ENCODE data around the gene NCKAP1. TPM values are rescaled to one million over a fixed set of nuclear protein-coding genes. Genes with fewer than 3 reads are reported as not detected.

Gene NCKAP1
- total and polyA plus RNA-seq, 4 donors: 16.1 to 64.2 (median 24.4) TPM

DNA sequence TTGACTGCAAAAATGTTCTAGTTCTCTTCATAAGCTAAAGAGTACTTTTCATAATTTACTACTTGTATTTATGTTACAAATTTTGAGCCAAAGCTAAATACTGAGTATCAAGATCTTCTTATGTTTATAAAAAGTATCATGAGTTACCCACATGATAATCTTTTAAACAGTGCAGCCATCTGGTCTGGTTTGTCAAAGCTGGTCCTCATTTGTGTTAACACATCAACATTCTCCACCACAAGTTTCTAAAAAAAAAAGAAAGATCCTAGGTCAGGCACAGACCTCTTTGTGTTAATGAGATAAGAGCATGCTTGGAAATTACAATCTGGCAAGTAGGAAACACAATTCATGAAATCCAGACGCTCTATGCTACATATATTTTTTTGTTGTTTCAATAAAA is 96.3 kb downstream of the NCKAP1 start:
- no peaks in the 10 kb centered on the region for H3K27me3 ChIP-seq (ENCODE audit: control insufficient read depth in 4 of 4, insufficient read depth in 4 of 4, low read length in 3 of 4)
- H3K4me1 ChIP-seq (ENCODE audit: control insufficient read depth in 4 of 4, insufficient read depth in 4 of 4, low read length in 3 of 4): peaks cover 0 to 2% (median 0%) of the 10 kb centered on the region in 4 donors
- no peak for TF ChIP-seq HNF4A (conservative IDR thresholded peaks at IDR 0.05)
- DNase-seq (ENCODE audit: low spot score): no peak
- H3K36me3 ChIP-seq (ENCODE audit: control insufficient read depth in 4 of 4, insufficient read depth in 3 of 4, low read depth in 1 of 4, low read length in 3 of 4): peaks cover 0 to 7% (median 3%) of the 10 kb centered on the region in 4 donors
- WGBS: 80% methylated on average over 1 of the region's 1 CpG
- H3K4me3 ChIP-seq (ENCODE audit: low read depth in 1 of 3, low read length in 3 of 3): no peak overlapping the region
- H3K9ac ChIP-seq (ENCODE audit: low read depth in 1 of 2, low read length in 2 of 2): no peak overlapping the region
- no peak overlapping the region for H3K27ac ChIP-seq (ENCODE audit: low read depth in 1 of 2, low read length in 2 of 2)
- no peaks in the 10 kb centered on the region for H3K9me3 ChIP-seq (ENCODE audit: control insufficient read depth in 4 of 4, low read length in 3 of 4)

DNA sequence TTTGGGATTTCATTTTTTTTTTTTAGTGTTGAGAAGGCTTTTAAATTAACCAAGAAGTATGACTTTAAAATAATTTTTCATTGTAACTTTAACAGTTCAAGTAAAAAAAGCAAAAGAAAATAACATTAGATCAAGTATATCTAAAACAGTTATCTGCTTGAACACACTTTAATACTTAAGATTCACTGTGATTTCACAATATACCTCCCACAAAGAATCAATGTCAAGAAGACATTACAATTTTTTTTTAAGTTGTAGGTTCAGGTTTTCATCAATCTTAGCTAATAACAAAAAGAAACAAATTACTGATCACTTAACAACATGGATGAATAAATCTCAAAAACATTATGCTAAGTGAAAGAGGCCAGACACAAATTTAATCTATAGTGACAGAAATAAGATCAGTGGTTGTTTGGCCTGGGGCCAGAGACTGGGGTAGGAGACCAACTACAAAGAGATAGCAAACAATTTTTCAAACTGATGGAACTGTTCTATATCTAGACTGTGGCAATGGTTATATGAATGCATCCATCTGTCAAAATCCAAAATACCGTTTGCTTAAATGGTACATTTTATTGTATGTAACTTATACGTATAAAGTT is 97.0 kb downstream of the NCKAP1 start:
- Histone ChIP-seq H3K4me3 (ENCODE audit: low read depth in 1 of 3, low read length in 3 of 3) (no peak overlapping the region), H3K27me3 (ENCODE audit: control insufficient read depth in 4 of 4, insufficient read depth in 4 of 4, low read length in 3 of 4) (no peaks in the 10 kb centered on the region), H3K36me3 (ENCODE audit: control insufficient read depth in 4 of 4, insufficient read depth in 3 of 4, low read depth in 1 of 4, low read length in 3 of 4) (peaks cover 0 to 8% (median 4%) of the 10 kb centered on the region in 4 donors), H3K27ac (ENCODE audit: low read depth in 1 of 2, low read length in 2 of 2) (no peak overlapping the region), H3K4me1 (ENCODE audit: control insufficient read depth in 4 of 4, insufficient read depth in 4 of 4, low read length in 3 of 4) (peaks cover 0 to 2% (median 0%) of the 10 kb centered on the region in 4 donors), H3K9me3 (ENCODE audit: control insufficient read depth in 4 of 4, low read length in 3 of 4) (no peaks in the 10 kb centered on the region), H3K9ac (ENCODE audit: low read depth in 1 of 2, low read length in 2 of 2) (no peak overlapping the region)
- no peak for DNase-seq (ENCODE audit: low spot score)
- WGBS: 89% methylated on average over 2 of the region's 2 CpGs
- TF ChIP-seq EGR1 (IDR thresholded peaks at IDR 0.05; ENCODE audit: low read depth in 2 of 2) (no peak), FOXA1 (IDR thresholded peaks at IDR 0.05) (no peak), HNF4A (conservative IDR thresholded peaks at IDR 0.05) (no peak), RXRA (IDR thresholded peaks at IDR 0.05) (no peak)
- TF ChIP-seq, protein P1, sequence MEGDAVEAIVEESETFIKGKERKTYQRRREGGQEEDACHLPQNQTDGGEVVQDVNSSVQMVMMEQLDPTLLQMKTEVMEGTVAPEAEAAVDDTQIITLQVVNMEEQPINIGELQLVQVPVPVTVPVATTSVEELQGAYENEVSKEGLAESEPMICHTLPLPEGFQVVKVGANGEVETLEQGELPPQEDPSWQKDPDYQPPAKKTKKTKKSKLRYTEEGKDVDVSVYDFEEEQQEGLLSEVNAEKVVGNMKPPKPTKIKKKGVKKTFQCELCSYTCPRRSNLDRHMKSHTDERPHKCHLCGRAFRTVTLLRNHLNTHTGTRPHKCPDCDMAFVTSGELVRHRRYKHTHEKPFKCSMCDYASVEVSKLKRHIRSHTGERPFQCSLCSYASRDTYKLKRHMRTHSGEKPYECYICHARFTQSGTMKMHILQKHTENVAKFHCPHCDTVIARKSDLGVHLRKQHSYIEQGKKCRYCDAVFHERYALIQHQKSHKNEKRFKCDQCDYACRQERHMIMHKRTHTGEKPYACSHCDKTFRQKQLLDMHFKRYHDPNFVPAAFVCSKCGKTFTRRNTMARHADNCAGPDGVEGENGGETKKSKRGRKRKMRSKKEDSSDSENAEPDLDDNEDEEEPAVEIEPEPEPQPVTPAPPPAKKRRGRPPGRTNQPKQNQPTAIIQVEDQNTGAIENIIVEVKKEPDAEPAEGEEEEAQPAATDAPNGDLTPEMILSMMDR (IDR thresholded peaks at IDR 0.05; ENCODE audit: low read depth, low read length, missing input control): no peak
- TF ChIP-seq, protein P2, sequence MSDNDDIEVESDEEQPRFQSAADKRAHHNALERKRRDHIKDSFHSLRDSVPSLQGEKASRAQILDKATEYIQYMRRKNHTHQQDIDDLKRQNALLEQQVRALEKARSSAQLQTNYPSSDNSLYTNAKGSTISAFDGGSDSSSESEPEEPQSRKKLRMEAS (IDR thresholded peaks at IDR 0.05): no peak
- TF ChIP-seq, protein P3, sequence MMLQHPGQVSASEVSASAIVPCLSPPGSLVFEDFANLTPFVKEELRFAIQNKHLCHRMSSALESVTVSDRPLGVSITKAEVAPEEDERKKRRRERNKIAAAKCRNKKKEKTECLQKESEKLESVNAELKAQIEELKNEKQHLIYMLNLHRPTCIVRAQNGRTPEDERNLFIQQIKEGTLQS (IDR thresholded peaks at IDR 0.05): no peak

DNA sequence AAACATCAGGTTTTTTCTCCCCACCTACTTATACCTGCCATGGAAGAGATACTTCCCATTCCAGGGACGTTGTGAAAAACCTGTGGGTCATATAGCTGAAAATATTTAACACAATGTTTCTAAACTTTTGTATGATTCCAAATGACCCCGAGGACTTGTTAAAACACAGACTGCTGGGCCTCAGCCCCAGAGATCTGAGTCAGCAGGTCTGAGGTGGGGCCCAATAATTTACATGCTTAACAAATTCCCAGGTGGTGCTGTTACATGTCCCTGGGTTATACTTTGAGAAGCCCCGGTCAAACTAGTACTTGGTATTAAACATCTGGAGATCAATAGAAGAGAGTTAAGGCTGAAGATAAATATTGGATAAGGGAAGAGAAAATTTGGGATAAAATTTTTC is 100.4 kb downstream of the NCKAP1 start:
- WGBS: 92% methylated on average over 3 of the region's 3 CpGs
- no peak overlapping the region for H3K4me3 ChIP-seq (ENCODE audit: low read depth in 1 of 3, low read length in 3 of 3)
- DNase-seq (ENCODE audit: low spot score): no peak
- no peaks in the 10 kb centered on the region for H3K9me3 ChIP-seq (ENCODE audit: control insufficient read depth in 4 of 4, low read length in 3 of 4)
- no peak overlapping the region for H3K27ac ChIP-seq (ENCODE audit: low read depth in 1 of 2, low read length in 2 of 2)
- no peak overlapping the region for H3K9ac ChIP-seq (ENCODE audit: low read depth in 1 of 2, low read length in 2 of 2)
- H3K27me3 ChIP-seq (ENCODE audit: control insufficient read depth in 4 of 4, insufficient read depth in 4 of 4, low read length in 3 of 4): no peaks in the 10 kb centered on the region
- no peaks in the 10 kb centered on the region for H3K4me1 ChIP-seq (ENCODE audit: control insufficient read depth in 4 of 4, insufficient read depth in 4 of 4, low read length in 3 of 4)
- H3K36me3 ChIP-seq (ENCODE audit: control insufficient read depth in 4 of 4, insufficient read depth in 3 of 4, low read depth in 1 of 4, low read length in 3 of 4): peaks cover 0 to 11% (median 5%) of the 10 kb centered on the region in 4 donors
- TF ChIP-seq EGR1 (IDR thresholded peaks at IDR 0.05; ENCODE audit: low read depth in 2 of 2) (no peak), YY1 (IDR thresholded peaks at IDR 0.05) (no peak), FOXA2 (IDR thresholded peaks at IDR 0.05) (no peak), GABPA (IDR thresholded peaks at IDR 0.05 in 1 of 2, conservative IDR thresholded peaks at IDR 0.05 in 1 of 2) (no peak), NR2F2 (IDR thresholded peaks at IDR 0.05) (no peak), SP1 (IDR thresholded peaks at IDR 0.05) (no peak), TAF1 (conservative IDR thresholded peaks at IDR 0.05) (no peak), HNF4G (IDR thresholded peaks at IDR 0.05) (no peak), RAD21 (IDR thresholded peaks at IDR 0.05) (no peak), FOXA1 (IDR thresholded peaks at IDR 0.05) (no peak), HNF4A (conservative IDR thresholded peaks at IDR 0.05) (no peak), JUND (IDR thresholded peaks at IDR 0.05) (no peak)
- TF ChIP-seq, protein P4, sequence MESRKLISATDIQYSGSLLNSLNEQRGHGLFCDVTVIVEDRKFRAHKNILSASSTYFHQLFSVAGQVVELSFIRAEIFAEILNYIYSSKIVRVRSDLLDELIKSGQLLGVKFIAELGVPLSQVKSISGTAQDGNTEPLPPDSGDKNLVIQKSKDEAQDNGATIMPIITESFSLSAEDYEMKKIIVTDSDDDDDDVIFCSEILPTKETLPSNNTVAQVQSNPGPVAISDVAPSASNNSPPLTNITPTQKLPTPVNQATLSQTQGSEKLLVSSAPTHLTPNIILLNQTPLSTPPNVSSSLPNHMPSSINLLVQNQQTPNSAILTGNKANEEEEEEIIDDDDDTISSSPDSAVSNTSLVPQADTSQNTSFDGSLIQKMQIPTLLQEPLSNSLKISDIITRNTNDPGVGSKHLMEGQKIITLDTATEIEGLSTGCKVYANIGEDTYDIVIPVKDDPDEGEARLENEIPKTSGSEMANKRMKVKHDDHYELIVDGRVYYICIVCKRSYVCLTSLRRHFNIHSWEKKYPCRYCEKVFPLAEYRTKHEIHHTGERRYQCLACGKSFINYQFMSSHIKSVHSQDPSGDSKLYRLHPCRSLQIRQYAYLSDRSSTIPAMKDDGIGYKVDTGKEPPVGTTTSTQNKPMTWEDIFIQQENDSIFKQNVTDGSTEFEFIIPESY (IDR thresholded peaks at IDR 0.05): no peak
- TF ChIP-seq, protein P5, sequence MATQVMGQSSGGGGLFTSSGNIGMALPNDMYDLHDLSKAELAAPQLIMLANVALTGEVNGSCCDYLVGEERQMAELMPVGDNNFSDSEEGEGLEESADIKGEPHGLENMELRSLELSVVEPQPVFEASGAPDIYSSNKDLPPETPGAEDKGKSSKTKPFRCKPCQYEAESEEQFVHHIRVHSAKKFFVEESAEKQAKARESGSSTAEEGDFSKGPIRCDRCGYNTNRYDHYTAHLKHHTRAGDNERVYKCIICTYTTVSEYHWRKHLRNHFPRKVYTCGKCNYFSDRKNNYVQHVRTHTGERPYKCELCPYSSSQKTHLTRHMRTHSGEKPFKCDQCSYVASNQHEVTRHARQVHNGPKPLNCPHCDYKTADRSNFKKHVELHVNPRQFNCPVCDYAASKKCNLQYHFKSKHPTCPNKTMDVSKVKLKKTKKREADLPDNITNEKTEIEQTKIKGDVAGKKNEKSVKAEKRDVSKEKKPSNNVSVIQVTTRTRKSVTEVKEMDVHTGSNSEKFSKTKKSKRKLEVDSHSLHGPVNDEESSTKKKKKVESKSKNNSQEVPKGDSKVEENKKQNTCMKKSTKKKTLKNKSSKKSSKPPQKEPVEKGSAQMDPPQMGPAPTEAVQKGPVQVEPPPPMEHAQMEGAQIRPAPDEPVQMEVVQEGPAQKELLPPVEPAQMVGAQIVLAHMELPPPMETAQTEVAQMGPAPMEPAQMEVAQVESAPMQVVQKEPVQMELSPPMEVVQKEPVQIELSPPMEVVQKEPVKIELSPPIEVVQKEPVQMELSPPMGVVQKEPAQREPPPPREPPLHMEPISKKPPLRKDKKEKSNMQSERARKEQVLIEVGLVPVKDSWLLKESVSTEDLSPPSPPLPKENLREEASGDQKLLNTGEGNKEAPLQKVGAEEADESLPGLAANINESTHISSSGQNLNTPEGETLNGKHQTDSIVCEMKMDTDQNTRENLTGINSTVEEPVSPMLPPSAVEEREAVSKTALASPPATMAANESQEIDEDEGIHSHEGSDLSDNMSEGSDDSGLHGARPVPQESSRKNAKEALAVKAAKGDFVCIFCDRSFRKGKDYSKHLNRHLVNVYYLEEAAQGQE (IDR thresholded peaks at IDR 0.05): no peak
- TF ChIP-seq, protein P2 (IDR thresholded peaks at IDR 0.05): no peak
- TF ChIP-seq, protein P3 (IDR thresholded peaks at IDR 0.05): no peak

All from liver (tissue), 9 donors.